ENCODE results near the gene ZNF680.

ZNF680 gene

DNA sequence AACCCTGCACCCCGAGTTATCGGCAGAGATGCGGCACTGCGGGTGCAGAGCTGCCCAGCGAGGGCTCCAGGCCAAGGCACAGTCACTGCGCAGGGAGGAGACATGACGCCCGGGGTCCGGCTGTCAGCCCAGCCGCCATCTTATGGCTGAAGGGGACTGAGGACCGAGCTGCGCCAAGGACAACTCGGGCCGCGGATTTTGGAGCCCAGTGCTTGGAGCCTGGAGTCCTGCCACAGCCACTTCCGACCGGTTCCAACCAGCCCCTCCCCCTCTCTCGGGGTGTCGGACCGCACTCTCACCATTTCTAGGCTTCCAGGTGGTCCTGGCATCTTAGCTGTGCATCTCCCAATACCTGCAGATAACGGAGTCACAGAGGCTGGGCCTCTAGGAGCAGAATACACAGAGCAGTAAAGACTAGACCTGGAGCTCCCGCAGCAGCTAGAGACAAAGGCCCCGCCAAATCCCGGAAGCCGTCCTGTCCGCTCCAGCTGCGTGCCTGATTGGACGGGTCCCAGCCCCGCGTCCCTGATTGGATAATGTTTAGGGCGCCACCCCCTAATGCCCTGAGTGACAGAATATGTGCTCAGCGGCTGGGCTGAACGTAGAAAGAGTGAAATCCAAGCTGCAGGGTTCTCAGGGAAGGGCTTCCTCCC, at the start of gene ZNF680:
TSS of gene ZNF680 (minus strand) at position 446 of the 653 bp plus-strand sequence. CDS start at position 329, 117 bp downstream.
- H3K9ac ChIP-seq (ENCODE audit: low read length in 2 of 2), result peak within 1 kb of the TSS; percentile 72 to 84
- peaks cover 6% of the 10 kb centered on the region for H3K4me1 ChIP-seq (ENCODE audit: control insufficient read depth, insufficient read depth, low read length)
- peak within 1 kb of the TSS; percentile 98 for H3K4me3 ChIP-seq (ENCODE audit: low read length in 2 of 2)
- H3K36me3 ChIP-seq (ENCODE audit: control insufficient read depth in 2 of 2, insufficient read depth in 2 of 2, low read length in 2 of 2), result no peaks in the 10 kb centered on the region
- no peaks in the 10 kb centered on the region for H3K9me3 ChIP-seq (ENCODE audit: control insufficient read depth in 2 of 2, low read length in 2 of 2)
- H3K27me3 ChIP-seq (ENCODE audit: control insufficient read depth in 1 of 2, insufficient read depth in 2 of 2, low read length in 2 of 2), result no peaks in the 10 kb centered on the region
- H3K27ac ChIP-seq (ENCODE audit: low read length), result peak within 1 kb of the TSS; percentile 78

DNA sequence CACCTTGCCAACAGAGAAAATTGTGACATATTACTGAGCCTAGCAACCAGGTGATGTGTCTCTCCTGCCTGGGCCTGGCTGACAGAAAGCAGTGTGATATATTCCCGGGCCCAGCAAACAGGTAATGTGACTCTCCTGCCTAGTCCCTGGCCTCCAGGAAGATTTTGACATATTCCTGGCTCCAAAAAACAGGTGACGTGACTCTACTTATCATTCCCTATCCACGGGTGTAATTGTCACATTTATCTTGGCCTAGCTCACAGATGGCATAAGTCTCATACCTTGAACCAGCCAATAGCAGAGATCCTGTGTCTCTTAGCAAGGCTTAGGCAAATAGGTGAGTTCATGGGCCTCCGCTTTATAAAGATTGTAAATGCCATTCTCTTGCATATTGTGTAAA, 49.6 kb upstream of the ZNF680 start:
- Histone ChIP-seq H3K27ac (ENCODE audit: low read length) (no peak overlapping the region), H3K9ac (ENCODE audit: low read length in 2 of 2) (no peak overlapping the region), H3K27me3 (ENCODE audit: control insufficient read depth in 1 of 2, insufficient read depth in 2 of 2, low read length in 2 of 2) (no peaks in the 10 kb centered on the region), H3K4me1 (ENCODE audit: control insufficient read depth, insufficient read depth, low read length) (no peaks in the 10 kb centered on the region), H3K9me3 (ENCODE audit: control insufficient read depth in 2 of 2, low read length in 2 of 2) (no peaks in the 10 kb centered on the region), H3K36me3 (ENCODE audit: control insufficient read depth in 2 of 2, insufficient read depth in 2 of 2, low read length in 2 of 2) (no peaks in the 10 kb centered on the region), H3K4me3 (ENCODE audit: low read length in 2 of 2) (no peak overlapping the region)

- H3K9me3 ChIP-seq (ENCODE audit: control insufficient read depth in 2 of 2, low read length in 2 of 2), result no peaks in the 10 kb centered on the region
- H3K27me3 ChIP-seq (ENCODE audit: control insufficient read depth in 1 of 2, insufficient read depth in 2 of 2, low read length in 2 of 2), result no peaks in the 10 kb centered on the region
- H3K36me3 ChIP-seq (ENCODE audit: control insufficient read depth in 2 of 2, insufficient read depth in 2 of 2, low read length in 2 of 2), result no peaks in the 10 kb centered on the region
- H3K27ac ChIP-seq (ENCODE audit: low read length), result no peak overlapping the region
- H3K4me3 ChIP-seq (ENCODE audit: low read length in 2 of 2), result no peak overlapping the region
- no peaks in the 10 kb centered on the region for H3K4me1 ChIP-seq (ENCODE audit: control insufficient read depth, insufficient read depth, low read length)
- H3K9ac ChIP-seq (ENCODE audit: low read length in 2 of 2), result no peak overlapping the region
Measured at GRCh38 chr7:64611717-64612116, 48.8 kb upstream of the ZNF680 start.

GRCh38 chr7:64610997-64611396, 48.1 kb upstream of the ZNF680 start:
- H3K36me3 ChIP-seq (ENCODE audit: control insufficient read depth in 2 of 2, insufficient read depth in 2 of 2, low read length in 2 of 2), result no peaks in the 10 kb centered on the region
- H3K27ac ChIP-seq (ENCODE audit: low read length), result no peak overlapping the region
- H3K9me3 ChIP-seq (ENCODE audit: control insufficient read depth in 2 of 2, low read length in 2 of 2), result no peaks in the 10 kb centered on the region
- no peaks in the 10 kb centered on the region for H3K27me3 ChIP-seq (ENCODE audit: control insufficient read depth in 1 of 2, insufficient read depth in 2 of 2, low read length in 2 of 2)
- no peaks in the 10 kb centered on the region for H3K4me1 ChIP-seq (ENCODE audit: control insufficient read depth, insufficient read depth, low read length)
- H3K4me3 ChIP-seq (ENCODE audit: low read length in 2 of 2), result no peak overlapping the region
- no peak overlapping the region for H3K9ac ChIP-seq (ENCODE audit: low read length in 2 of 2)

- Histone ChIP-seq H3K4me3 (ENCODE audit: low read length in 2 of 2) (no peak overlapping the region), H3K4me1 (ENCODE audit: control insufficient read depth, insufficient read depth, low read length) (no peaks in the 10 kb centered on the region)
Measured at GRCh38 chr7:64608116-64608910, 45.4 kb upstream of the ZNF680 start.

GRCh38 chr7:64606385-64606784, 43.5 kb upstream of the ZNF680 start:
- no peak overlapping the region for H3K27ac ChIP-seq (ENCODE audit: low read length)
- no peaks in the 10 kb centered on the region for H3K4me1 ChIP-seq (ENCODE audit: control insufficient read depth, insufficient read depth, low read length)
- H3K9ac ChIP-seq (ENCODE audit: low read length in 2 of 2), result no peak overlapping the region
- H3K9me3 ChIP-seq (ENCODE audit: control insufficient read depth in 2 of 2, low read length in 2 of 2), result no peaks in the 10 kb centered on the region
- no peak overlapping the region for H3K4me3 ChIP-seq (ENCODE audit: low read length in 2 of 2)
- no peaks in the 10 kb centered on the region for H3K27me3 ChIP-seq (ENCODE audit: control insufficient read depth in 1 of 2, insufficient read depth in 2 of 2, low read length in 2 of 2)
- no peaks in the 10 kb centered on the region for H3K36me3 ChIP-seq (ENCODE audit: control insufficient read depth in 2 of 2, insufficient read depth in 2 of 2, low read length in 2 of 2)

More at GRCh38 chr7:64608116-64608910, 45.4 kb upstream of the ZNF680 start:
- Histone ChIP-seq H3K9me3 (ENCODE audit: control insufficient read depth in 2 of 2, low read length in 2 of 2) (no peaks in the 10 kb centered on the region), H3K27ac (ENCODE audit: low read length) (no peak overlapping the region), H3K36me3 (ENCODE audit: control insufficient read depth in 2 of 2, insufficient read depth in 2 of 2, low read length in 2 of 2) (no peaks in the 10 kb centered on the region), H3K27me3 (ENCODE audit: control insufficient read depth in 1 of 2, insufficient read depth in 2 of 2, low read length in 2 of 2) (no peaks in the 10 kb centered on the region), H3K9ac (ENCODE audit: low read length in 2 of 2) (no peak overlapping the region)

- H3K9me3 ChIP-seq (ENCODE audit: control insufficient read depth in 2 of 2, low read length in 2 of 2), result no peaks in the 10 kb centered on the region
- H3K27me3 ChIP-seq (ENCODE audit: control insufficient read depth in 1 of 2, insufficient read depth in 2 of 2, low read length in 2 of 2), result no peaks in the 10 kb centered on the region
- H3K9ac ChIP-seq (ENCODE audit: low read length in 2 of 2), result no peak overlapping the region
- H3K27ac ChIP-seq (ENCODE audit: low read length), result no peak overlapping the region
- no peaks in the 10 kb centered on the region for H3K36me3 ChIP-seq (ENCODE audit: control insufficient read depth in 2 of 2, insufficient read depth in 2 of 2, low read length in 2 of 2)
- H3K4me3 ChIP-seq (ENCODE audit: low read length in 2 of 2), result no peak overlapping the region
- no peaks in the 10 kb centered on the region for H3K4me1 ChIP-seq (ENCODE audit: control insufficient read depth, insufficient read depth, low read length)
Measured at GRCh38 chr7:64603271-64603670, 40.4 kb upstream of the ZNF680 start.

- no peaks in the 10 kb centered on the region for H3K27me3 ChIP-seq (ENCODE audit: control insufficient read depth in 1 of 2, insufficient read depth in 2 of 2, low read length in 2 of 2)
- no peak overlapping the region for H3K27ac ChIP-seq (ENCODE audit: low read length)
- H3K9me3 ChIP-seq (ENCODE audit: control insufficient read depth in 2 of 2, low read length in 2 of 2), result no peaks in the 10 kb centered on the region
- H3K4me3 ChIP-seq (ENCODE audit: low read length in 2 of 2), result no peak overlapping the region
- no peaks in the 10 kb centered on the region for H3K4me1 ChIP-seq (ENCODE audit: control insufficient read depth, insufficient read depth, low read length)
- H3K36me3 ChIP-seq (ENCODE audit: control insufficient read depth in 2 of 2, insufficient read depth in 2 of 2, low read length in 2 of 2), result no peaks in the 10 kb centered on the region
- no peak overlapping the region for H3K9ac ChIP-seq (ENCODE audit: low read length in 2 of 2)
Measured at GRCh38 chr7:64602518-64602917, 39.6 kb upstream of the ZNF680 start.

DNA sequence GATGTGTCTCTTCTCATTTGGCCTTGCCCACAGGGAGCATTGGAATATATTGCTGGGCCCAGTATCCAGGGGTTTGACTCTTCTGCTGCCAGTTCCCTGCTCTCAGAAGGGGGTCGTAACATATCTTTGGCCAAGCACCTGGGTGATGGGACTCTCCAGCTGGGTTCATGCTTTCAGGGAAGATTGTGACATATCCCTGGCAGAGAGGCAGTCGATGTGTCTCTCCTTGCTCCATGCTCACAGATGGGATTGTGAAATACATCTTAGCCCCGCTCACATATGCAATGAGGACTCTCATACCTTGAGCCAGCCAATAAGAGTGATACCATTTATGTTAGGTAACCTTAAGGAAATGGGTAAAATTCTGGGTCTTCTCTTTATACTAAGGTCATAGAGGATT, 39.2 kb upstream of the ZNF680 start:
- no peak overlapping the region for H3K9ac ChIP-seq (ENCODE audit: low read length in 2 of 2)
- no peaks in the 10 kb centered on the region for H3K4me1 ChIP-seq (ENCODE audit: control insufficient read depth, insufficient read depth, low read length)
- no peaks in the 10 kb centered on the region for H3K36me3 ChIP-seq (ENCODE audit: control insufficient read depth in 2 of 2, insufficient read depth in 2 of 2, low read length in 2 of 2)
- no peaks in the 10 kb centered on the region for H3K27me3 ChIP-seq (ENCODE audit: control insufficient read depth in 1 of 2, insufficient read depth in 2 of 2, low read length in 2 of 2)
- H3K4me3 ChIP-seq (ENCODE audit: low read length in 2 of 2), result no peak overlapping the region
- no peak overlapping the region for H3K27ac ChIP-seq (ENCODE audit: low read length)
- no peaks in the 10 kb centered on the region for H3K9me3 ChIP-seq (ENCODE audit: control insufficient read depth in 2 of 2, low read length in 2 of 2)

GRCh38 chr7:64599359-64599758, 36.5 kb upstream of the ZNF680 start:
- no peak overlapping the region for H3K4me3 ChIP-seq (ENCODE audit: low read length in 2 of 2)
- no peak overlapping the region for H3K9ac ChIP-seq (ENCODE audit: low read length in 2 of 2)
- H3K4me1 ChIP-seq (ENCODE audit: control insufficient read depth, insufficient read depth, low read length), result no peaks in the 10 kb centered on the region
- H3K9me3 ChIP-seq (ENCODE audit: control insufficient read depth in 2 of 2, low read length in 2 of 2), result no peaks in the 10 kb centered on the region
- H3K27ac ChIP-seq (ENCODE audit: low read length), result no peak overlapping the region
- H3K27me3 ChIP-seq (ENCODE audit: control insufficient read depth in 1 of 2, insufficient read depth in 2 of 2, low read length in 2 of 2), result no peaks in the 10 kb centered on the region
- no peaks in the 10 kb centered on the region for H3K36me3 ChIP-seq (ENCODE audit: control insufficient read depth in 2 of 2, insufficient read depth in 2 of 2, low read length in 2 of 2)

DNA sequence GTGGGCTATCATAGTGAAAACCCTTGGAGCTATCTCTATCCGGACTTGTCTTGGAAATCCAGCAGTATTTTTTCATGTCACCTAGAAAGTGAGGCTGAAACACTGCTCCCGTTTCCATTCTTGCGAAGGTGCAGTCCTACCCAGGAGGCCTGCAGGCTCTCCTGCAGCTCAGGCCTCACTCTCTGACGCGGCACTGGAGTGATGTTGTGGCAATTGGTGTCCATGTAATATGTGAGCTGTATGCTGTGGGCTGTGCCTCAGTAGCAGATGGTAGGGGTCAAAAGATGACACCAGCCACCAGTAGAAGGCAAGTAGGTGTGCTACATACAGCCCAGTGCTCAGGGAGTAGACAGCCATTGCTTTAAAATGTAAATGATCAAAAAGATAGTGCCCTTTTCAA, 28.1 kb upstream of the ZNF680 start:
- H3K27ac ChIP-seq (ENCODE audit: low read length), result no peak overlapping the region
- H3K9ac ChIP-seq (ENCODE audit: low read length in 2 of 2), result no peak overlapping the region
- no peaks in the 10 kb centered on the region for H3K27me3 ChIP-seq (ENCODE audit: control insufficient read depth in 1 of 2, insufficient read depth in 2 of 2, low read length in 2 of 2)
- no peak overlapping the region for H3K4me3 ChIP-seq (ENCODE audit: low read length in 2 of 2)
- H3K9me3 ChIP-seq (ENCODE audit: control insufficient read depth in 2 of 2, low read length in 2 of 2), result no peaks in the 10 kb centered on the region
- H3K4me1 ChIP-seq (ENCODE audit: control insufficient read depth, insufficient read depth, low read length), result no peaks in the 10 kb centered on the region
- no peaks in the 10 kb centered on the region for H3K36me3 ChIP-seq (ENCODE audit: control insufficient read depth in 2 of 2, insufficient read depth in 2 of 2, low read length in 2 of 2)

Data from stomach smooth muscle (tissue), 2 donors.